HL-60 (cell line): ENCODE data around the gene RTN4R.
A peak's percentile ranks its signal among the peaks of the same experiment; 100 is the strongest.
"Not testable (repeated sequence)": the region's sequence is repeated elsewhere in the genome, so short reads cannot be mapped to it uniquely, and the experiment has no call there.

Experiments used
- DNase-seq, 2 experiments: peaks; one replicate each; pipeline ENCODE4 v3.0.0-alpha.2; 2010 to 2020; ENCODE audit warnings: low read depth in 1 of 2, low spot score in 1 of 2
- H3K27ac ChIP-seq: fragments of 250-450 bp; sonication (Bioruptor Pico); replicated peaks from 2 replicates; pipeline ENCODE4 v1.5.1; 2020; ENCODE audit warnings: mild to moderate bottlenecking, moderate library complexity
- H3K27me3 ChIP-seq: fragments of 250-450 bp; sonication (Bioruptor Pico); 2 replicates; pipeline ENCODE4 v1.5.1; 2021; ENCODE audit warnings: mild to moderate bottlenecking, moderate library complexity; ENCODE audit not compliant: insufficient read depth, poor library complexity, severe bottlenecking
- H3K4me3 ChIP-seq: replicated peaks from 2 replicates; pipeline ENCODE4 v1.5.1; 2011; ENCODE audit warnings: mild to moderate bottlenecking, control low read depth, low read length; ENCODE audit not compliant: insufficient read depth
- CTCF ChIP-seq: IDR thresholded peaks from one replicate; pipeline ENCODE4 v1.5.1; 2011; ENCODE audit warnings: low read length, control low read depth, inconsistent platforms; ENCODE audit not compliant: insufficient read depth
- GABPA ChIP-seq: IDR thresholded peaks from 2 replicates; pipeline ENCODE4 v1.6.1; 2012; ENCODE audit warnings: low read depth
- POLR2AphosphoS5 ChIP-seq: IDR thresholded peaks from 2 replicates; pipeline ENCODE4 v1.6.1; 2012; ENCODE audit warnings: low read depth
- SPI1 ChIP-seq: IDR thresholded peaks from 2 replicates; pipeline ENCODE4 v1.6.1; 2012; ENCODE audit warnings: low read depth, mild to moderate bottlenecking, borderline replicate concordance
- long read RNA-seq: library from polyadenylated mRNA; unstranded; transcript quantifications from one replicate; pipeline ENCODE4 v2.0.0, GENCODE V29; 2020
- TF ChIP-seq, protein P1 (sequence below): IDR thresholded peaks from 2 replicates; pipeline ENCODE4 v1.6.1; 2012; ENCODE audit warnings: low read depth; ENCODE audit not compliant: insufficient replicate concordance

RTN4R gene
- long read RNA-seq, partial matches to known transcripts: 0 of 8 reads
- long read RNA-seq, other reads (novel, unspliced or antisense): 3 of 8 reads

- peaks cover 4% of the 10 kb centered on the region for H3K27me3 ChIP-seq
Measured at GRCh38 chr22:20268279-20269012, at the start of gene RTN4R. Gene RTN4R, minus strand, starts transcription at chr22:20268318. Its CDS starts 226 bp downstream, at chr22:20268092.

DNA sequence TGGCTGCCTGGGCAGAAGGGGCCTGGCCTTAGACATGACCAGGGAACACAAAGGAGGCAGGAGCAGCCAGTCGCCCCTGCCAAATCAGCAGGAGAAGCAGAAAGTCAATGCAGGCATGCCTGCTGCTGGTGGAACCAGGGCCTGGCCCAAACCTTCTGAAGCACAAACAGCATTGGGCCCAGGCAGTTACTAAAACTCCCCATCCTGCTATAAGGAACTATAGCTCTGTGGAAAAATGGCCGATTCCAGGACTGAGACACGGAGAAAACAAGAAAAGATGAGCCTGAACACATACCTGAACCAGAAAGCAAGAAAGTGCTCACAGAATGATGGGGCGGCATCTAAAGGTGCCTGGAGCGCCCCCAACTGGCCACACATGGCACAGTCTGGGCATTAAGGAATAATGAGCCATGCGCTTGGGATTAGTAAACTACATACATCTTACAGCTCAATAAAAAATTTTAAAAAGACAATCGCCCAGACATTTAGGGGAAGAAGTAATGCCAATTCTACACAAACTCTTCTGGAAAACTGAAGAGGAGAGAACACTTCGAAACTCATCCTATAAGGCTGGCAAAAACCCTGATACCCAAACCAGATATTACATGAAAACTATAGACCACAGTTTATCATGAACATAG, 49.4 kb upstream of the RTN4R start:
- H3K27ac ChIP-seq, H3K27me3 ChIP-seq, H3K4me3 ChIP-seq: not testable (repeated sequence)
- peak in 1 of 2 experiments; percentile 16 for DNase-seq

More at GRCh38 chr22:20268279-20269012, at the start of gene RTN4R:
- Histone ChIP-seq H3K27ac (no peak within 1 kb of the TSS), H3K4me3 (peak within 1 kb of the TSS; percentile 27)
- DNase-seq: peak in 1 of 2 experiments; percentile 21
- peak; percentile 45 for TF ChIP-seq CTCF
- TF ChIP-seq GABPA: no peak
- TF ChIP-seq POLR2AphosphoS5: no peak
- TF ChIP-seq, protein P1, sequence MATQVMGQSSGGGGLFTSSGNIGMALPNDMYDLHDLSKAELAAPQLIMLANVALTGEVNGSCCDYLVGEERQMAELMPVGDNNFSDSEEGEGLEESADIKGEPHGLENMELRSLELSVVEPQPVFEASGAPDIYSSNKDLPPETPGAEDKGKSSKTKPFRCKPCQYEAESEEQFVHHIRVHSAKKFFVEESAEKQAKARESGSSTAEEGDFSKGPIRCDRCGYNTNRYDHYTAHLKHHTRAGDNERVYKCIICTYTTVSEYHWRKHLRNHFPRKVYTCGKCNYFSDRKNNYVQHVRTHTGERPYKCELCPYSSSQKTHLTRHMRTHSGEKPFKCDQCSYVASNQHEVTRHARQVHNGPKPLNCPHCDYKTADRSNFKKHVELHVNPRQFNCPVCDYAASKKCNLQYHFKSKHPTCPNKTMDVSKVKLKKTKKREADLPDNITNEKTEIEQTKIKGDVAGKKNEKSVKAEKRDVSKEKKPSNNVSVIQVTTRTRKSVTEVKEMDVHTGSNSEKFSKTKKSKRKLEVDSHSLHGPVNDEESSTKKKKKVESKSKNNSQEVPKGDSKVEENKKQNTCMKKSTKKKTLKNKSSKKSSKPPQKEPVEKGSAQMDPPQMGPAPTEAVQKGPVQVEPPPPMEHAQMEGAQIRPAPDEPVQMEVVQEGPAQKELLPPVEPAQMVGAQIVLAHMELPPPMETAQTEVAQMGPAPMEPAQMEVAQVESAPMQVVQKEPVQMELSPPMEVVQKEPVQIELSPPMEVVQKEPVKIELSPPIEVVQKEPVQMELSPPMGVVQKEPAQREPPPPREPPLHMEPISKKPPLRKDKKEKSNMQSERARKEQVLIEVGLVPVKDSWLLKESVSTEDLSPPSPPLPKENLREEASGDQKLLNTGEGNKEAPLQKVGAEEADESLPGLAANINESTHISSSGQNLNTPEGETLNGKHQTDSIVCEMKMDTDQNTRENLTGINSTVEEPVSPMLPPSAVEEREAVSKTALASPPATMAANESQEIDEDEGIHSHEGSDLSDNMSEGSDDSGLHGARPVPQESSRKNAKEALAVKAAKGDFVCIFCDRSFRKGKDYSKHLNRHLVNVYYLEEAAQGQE: no peak
- TF ChIP-seq SPI1: no peak

DNA sequence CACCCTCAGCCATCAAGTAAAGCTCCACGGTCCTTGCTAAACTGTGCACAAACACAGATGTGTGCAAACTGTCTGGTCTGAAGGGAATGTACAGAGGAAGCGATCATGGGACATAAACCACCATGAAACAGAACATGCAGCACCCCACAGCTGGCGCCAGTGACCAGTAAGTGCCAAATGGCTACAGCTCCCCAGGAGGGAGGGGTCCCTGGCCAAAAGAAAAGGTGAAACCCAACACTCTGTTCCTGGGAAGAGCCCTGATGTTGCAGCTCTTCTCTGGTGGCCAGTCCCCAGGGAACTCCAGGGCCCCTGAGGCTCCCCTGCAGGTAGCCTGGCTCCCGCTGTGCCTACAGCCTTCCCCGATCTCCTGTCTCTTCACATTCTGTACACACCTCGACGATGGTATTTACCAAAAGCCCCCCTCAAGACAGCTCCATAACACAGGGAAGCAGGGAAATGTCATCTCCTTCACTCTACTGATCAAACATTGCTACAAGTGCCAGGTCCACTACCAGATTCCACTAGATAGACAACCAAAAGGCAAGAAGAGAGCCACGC, 48.8 kb upstream of the RTN4R start:
- no peaks in the 10 kb centered on the region for H3K27me3 ChIP-seq
- H3K4me3 ChIP-seq: no peak overlapping the region
- TF ChIP-seq POLR2AphosphoS5: no peak
- TF ChIP-seq SPI1: no peak
- TF ChIP-seq, protein P1: no peak
- H3K27ac ChIP-seq: no peak overlapping the region
- peak in 1 of 2 experiments; percentile 0 for DNase-seq

DNA sequence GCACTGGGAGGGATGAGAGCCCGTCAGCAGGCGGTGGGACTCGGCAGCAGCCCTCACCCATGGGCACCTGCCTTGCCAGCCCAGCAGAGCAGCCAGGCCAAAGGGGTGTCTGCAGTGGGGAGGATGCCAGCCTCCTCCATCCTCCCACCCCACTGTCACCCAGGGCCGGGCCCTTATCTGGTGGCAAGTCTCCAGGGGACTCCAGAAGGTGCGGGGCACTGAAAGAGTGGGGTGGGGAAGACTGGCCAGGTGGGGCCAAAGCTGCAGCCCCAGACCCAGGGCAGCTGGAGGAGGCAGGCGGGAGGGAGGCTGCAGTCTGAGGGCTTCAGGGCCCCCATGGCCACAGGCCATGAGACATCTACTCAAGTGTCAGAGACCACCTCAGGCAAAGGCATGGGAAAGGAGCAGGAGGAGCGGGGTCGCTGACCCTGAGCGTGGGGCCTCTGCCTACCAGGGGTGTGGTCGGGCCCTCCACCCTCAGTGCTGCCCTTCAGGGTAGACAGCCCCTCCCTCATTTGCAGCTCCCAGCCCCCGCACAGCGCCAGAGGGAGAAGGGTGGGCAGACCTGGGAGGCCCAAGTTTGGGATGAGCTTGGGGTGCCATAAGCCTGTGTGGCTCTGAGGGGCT, 48.2 kb upstream of the RTN4R start:
- TF ChIP-seq SPI1: no peak
- no peak for TF ChIP-seq POLR2AphosphoS5
- no peak for TF ChIP-seq CTCF
- TF ChIP-seq GABPA: no peak
- TF ChIP-seq, protein P1: no peak
- Histone ChIP-seq H3K4me3 (no peak overlapping the region), H3K27ac (no peak overlapping the region), H3K27me3 (no peaks in the 10 kb centered on the region)
- DNase-seq: peak in 1 of 2 experiments; percentile 0
